ENCODE data around the gene CCDC178.
A peak's percentile ranks its signal among the peaks of the same experiment; 100 is the strongest.

Gene CCDC178

DNA sequence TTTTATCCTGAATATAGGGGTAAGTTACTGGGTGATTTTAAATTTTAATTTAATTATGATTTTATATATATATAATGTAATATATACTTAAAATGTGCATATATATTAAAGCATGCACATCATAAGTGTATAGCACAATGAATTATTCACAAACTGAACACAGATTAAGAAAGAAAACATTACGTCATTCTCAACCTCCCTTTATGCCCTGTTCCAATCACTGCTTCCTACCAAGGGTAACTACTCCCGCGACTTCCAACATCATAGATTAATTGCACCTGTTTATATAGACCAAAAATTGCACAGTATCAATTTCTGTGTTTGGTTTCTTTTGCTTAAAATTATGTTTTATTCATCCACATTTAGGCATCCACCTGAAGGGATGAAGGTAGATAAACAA is 366.4 kb downstream of the CCDC178 start:
- no peaks in the 10 kb centered on the region for H3K9me3 ChIP-seq (ENCODE audit: insufficient read depth, low read depth, low read length)
- WGBS = 63% methylated on average over 3 of the region's 3 CpGs
- H3K36me3 ChIP-seq (ENCODE audit: insufficient read depth, low read length) = no peaks in the 10 kb centered on the region
- H3K4me1 ChIP-seq (ENCODE audit: insufficient read depth, low read length) = no peaks in the 10 kb centered on the region
- H3K9ac ChIP-seq (ENCODE audit: low read depth, low read length) = no peak overlapping the region
- H3K4me3 ChIP-seq (ENCODE audit: low read length) = no peak overlapping the region
- H3K27me3 ChIP-seq (ENCODE audit: insufficient read depth, low read length) = no peaks in the 10 kb centered on the region
- no peak overlapping the region for H3K27ac ChIP-seq (ENCODE audit: low read depth, low read length)

- H3K4me1 ChIP-seq (ENCODE audit: insufficient read depth, low read length) = no peaks in the 10 kb centered on the region
- H3K36me3 ChIP-seq (ENCODE audit: insufficient read depth, low read length) = no peaks in the 10 kb centered on the region
- no peak overlapping the region for H3K27ac ChIP-seq (ENCODE audit: low read depth, low read length)
- 94% methylated on average over 6 of the region's 6 CpGs for WGBS
- H3K4me3 ChIP-seq (ENCODE audit: low read length) = no peak overlapping the region
- H3K9me3 ChIP-seq (ENCODE audit: insufficient read depth, low read depth, low read length) = no peaks in the 10 kb centered on the region
- no peak overlapping the region for H3K9ac ChIP-seq (ENCODE audit: low read depth, low read length)
- H3K27me3 ChIP-seq (ENCODE audit: insufficient read depth, low read length) = no peaks in the 10 kb centered on the region
Measured at GRCh38 chr18:33062834-33063364, 377.6 kb downstream of the CCDC178 start.

GRCh38 chr18:33052886-33053285 is 387.6 kb downstream of the CCDC178 start:
- H3K4me3 ChIP-seq (ENCODE audit: low read length) = no peak overlapping the region
- no peak overlapping the region for H3K9ac ChIP-seq (ENCODE audit: low read depth, low read length)
- no peak overlapping the region for H3K27ac ChIP-seq (ENCODE audit: low read depth, low read length)
- no peaks in the 10 kb centered on the region for H3K4me1 ChIP-seq (ENCODE audit: insufficient read depth, low read length)
- WGBS = 94% methylated on average over 2 of the region's 2 CpGs
- H3K9me3 ChIP-seq (ENCODE audit: insufficient read depth, low read depth, low read length) = no peaks in the 10 kb centered on the region
- H3K36me3 ChIP-seq (ENCODE audit: insufficient read depth, low read length) = no peaks in the 10 kb centered on the region
- no peaks in the 10 kb centered on the region for H3K27me3 ChIP-seq (ENCODE audit: insufficient read depth, low read length)

DNA sequence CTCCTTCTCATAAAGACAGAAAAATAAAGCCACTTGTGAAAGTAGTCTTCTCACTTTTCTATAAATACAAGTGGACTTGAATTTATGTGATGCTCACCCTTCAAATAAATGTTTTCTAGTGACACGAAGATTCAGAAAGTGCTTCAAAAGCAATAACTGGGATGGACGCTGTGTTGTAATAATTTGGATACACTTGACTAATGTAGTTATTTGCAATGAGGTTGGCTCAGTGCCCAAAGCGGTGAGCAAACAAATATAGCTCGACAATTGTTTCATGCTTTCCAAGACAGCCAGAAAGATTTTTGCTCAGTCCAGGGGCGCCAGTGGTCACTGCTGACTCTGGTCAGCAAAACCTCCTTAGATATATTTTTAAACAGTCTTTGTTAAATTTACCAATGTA is 389.1 kb downstream of the CCDC178 start:
- Histone ChIP-seq H3K9ac (ENCODE audit: low read depth, low read length) (no peak overlapping the region), H3K4me3 (ENCODE audit: low read length) (no peak overlapping the region), H3K27ac (ENCODE audit: low read depth, low read length) (no peak overlapping the region), H3K9me3 (ENCODE audit: insufficient read depth, low read depth, low read length) (no peaks in the 10 kb centered on the region), H3K36me3 (ENCODE audit: insufficient read depth, low read length) (no peaks in the 10 kb centered on the region), H3K27me3 (ENCODE audit: insufficient read depth, low read length) (no peaks in the 10 kb centered on the region), H3K4me1 (ENCODE audit: insufficient read depth, low read length) (no peaks in the 10 kb centered on the region)
- WGBS = 95% methylated on average over 5 of the region's 5 CpGs

GRCh38 chr18:33040213-33040612 is 400.3 kb downstream of the CCDC178 start:
- peaks cover 16% of the 10 kb centered on the region for H3K9me3 ChIP-seq (ENCODE audit: insufficient read depth, low read depth, low read length)
- no peak overlapping the region for H3K9ac ChIP-seq (ENCODE audit: low read depth, low read length)
- no peaks in the 10 kb centered on the region for H3K36me3 ChIP-seq (ENCODE audit: insufficient read depth, low read length)
- H3K27me3 ChIP-seq (ENCODE audit: insufficient read depth, low read length) = no peaks in the 10 kb centered on the region
- H3K27ac ChIP-seq (ENCODE audit: low read depth, low read length) = no peak overlapping the region
- H3K4me3 ChIP-seq (ENCODE audit: low read length) = no peak overlapping the region
- no peaks in the 10 kb centered on the region for H3K4me1 ChIP-seq (ENCODE audit: insufficient read depth, low read length)

GRCh38 chr18:33034945-33035344 is 405.6 kb downstream of the CCDC178 start:
- no peak overlapping the region for H3K4me3 ChIP-seq (ENCODE audit: low read length)
- H3K4me1 ChIP-seq (ENCODE audit: insufficient read depth, low read length) = no peaks in the 10 kb centered on the region
- no peak overlapping the region for H3K27ac ChIP-seq (ENCODE audit: low read depth, low read length)
- H3K9me3 ChIP-seq (ENCODE audit: insufficient read depth, low read depth, low read length) = peaks cover 6% of the 10 kb centered on the region; the same call in 1 of the 2 replicates
- H3K27me3 ChIP-seq (ENCODE audit: insufficient read depth, low read length) = no peaks in the 10 kb centered on the region
- no peak overlapping the region for H3K9ac ChIP-seq (ENCODE audit: low read depth, low read length)
- no peaks in the 10 kb centered on the region for H3K36me3 ChIP-seq (ENCODE audit: insufficient read depth, low read length)

DNA sequence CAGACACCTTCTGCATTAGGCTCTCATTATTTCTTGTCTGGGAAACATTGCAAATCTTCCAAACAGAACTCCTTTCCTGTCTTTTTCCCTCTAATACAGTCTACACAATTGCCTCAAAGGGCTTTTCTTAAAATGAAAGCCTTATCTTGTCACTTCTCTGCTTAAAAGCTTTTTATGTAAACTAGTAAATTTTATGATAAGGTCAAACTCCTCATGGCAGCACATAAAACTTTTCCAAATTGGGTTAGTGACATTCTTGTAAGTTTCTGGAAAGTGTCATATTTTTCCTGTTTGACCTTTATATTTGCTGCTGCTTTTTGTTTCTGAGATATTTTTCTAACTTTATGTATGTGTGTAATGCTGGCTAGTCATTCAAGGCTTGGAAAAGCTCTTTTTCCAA is 406.3 kb downstream of the CCDC178 start:
- Histone ChIP-seq H3K9me3 (ENCODE audit: insufficient read depth, low read depth, low read length) (no peaks in the 10 kb centered on the region; the same call in 1 of the 2 replicates), H3K4me3 (ENCODE audit: low read length) (no peak overlapping the region), H3K36me3 (ENCODE audit: insufficient read depth, low read length) (no peaks in the 10 kb centered on the region), H3K27ac (ENCODE audit: low read depth, low read length) (no peak overlapping the region), H3K4me1 (ENCODE audit: insufficient read depth, low read length) (no peaks in the 10 kb centered on the region), H3K27me3 (ENCODE audit: insufficient read depth, low read length) (no peaks in the 10 kb centered on the region), H3K9ac (ENCODE audit: low read depth, low read length) (no peak overlapping the region)

DNA sequence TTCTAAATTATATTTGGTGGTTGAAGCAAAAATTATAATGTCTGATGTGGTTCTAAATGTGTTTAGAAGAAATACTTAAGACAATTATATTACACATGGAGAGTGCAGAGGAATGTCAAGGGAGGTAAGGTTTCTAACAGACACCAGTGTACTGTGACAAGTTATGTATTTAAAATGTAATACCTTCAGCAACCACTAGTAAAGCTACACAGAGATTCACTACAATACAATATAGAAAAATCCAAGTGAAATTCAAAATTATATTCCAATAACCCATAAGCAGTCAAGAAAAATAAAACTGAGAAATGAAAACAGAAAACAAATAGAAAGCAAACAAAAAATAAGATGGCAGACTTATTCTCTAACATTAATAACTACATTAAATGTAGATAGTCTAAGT is 418.2 kb downstream of the CCDC178 start:
- no peaks in the 10 kb centered on the region for H3K4me1 ChIP-seq (ENCODE audit: insufficient read depth, low read length)
- H3K9ac ChIP-seq (ENCODE audit: low read depth, low read length) = no peak overlapping the region
- no peaks in the 10 kb centered on the region for H3K36me3 ChIP-seq (ENCODE audit: insufficient read depth, low read length)
- no peaks in the 10 kb centered on the region for H3K27me3 ChIP-seq (ENCODE audit: insufficient read depth, low read length)
- H3K4me3 ChIP-seq (ENCODE audit: low read length) = no peak overlapping the region
- no peaks in the 10 kb centered on the region for H3K9me3 ChIP-seq (ENCODE audit: insufficient read depth, low read depth, low read length)
- H3K27ac ChIP-seq (ENCODE audit: low read depth, low read length) = no peak overlapping the region

GRCh38 chr18:33020877-33021276 is 419.6 kb downstream of the CCDC178 start:
- Histone ChIP-seq H3K27ac (ENCODE audit: low read depth, low read length) (no peak overlapping the region), H3K4me1 (ENCODE audit: insufficient read depth, low read length) (no peaks in the 10 kb centered on the region), H3K4me3 (ENCODE audit: low read length) (no peak overlapping the region), H3K9ac (ENCODE audit: low read depth, low read length) (no peak overlapping the region), H3K9me3 (ENCODE audit: insufficient read depth, low read depth, low read length) (no peaks in the 10 kb centered on the region), H3K36me3 (ENCODE audit: insufficient read depth, low read length) (no peaks in the 10 kb centered on the region), H3K27me3 (ENCODE audit: insufficient read depth, low read length) (no peaks in the 10 kb centered on the region)
- 89% methylated on average over 2 of the region's 2 CpGs for WGBS

DNA sequence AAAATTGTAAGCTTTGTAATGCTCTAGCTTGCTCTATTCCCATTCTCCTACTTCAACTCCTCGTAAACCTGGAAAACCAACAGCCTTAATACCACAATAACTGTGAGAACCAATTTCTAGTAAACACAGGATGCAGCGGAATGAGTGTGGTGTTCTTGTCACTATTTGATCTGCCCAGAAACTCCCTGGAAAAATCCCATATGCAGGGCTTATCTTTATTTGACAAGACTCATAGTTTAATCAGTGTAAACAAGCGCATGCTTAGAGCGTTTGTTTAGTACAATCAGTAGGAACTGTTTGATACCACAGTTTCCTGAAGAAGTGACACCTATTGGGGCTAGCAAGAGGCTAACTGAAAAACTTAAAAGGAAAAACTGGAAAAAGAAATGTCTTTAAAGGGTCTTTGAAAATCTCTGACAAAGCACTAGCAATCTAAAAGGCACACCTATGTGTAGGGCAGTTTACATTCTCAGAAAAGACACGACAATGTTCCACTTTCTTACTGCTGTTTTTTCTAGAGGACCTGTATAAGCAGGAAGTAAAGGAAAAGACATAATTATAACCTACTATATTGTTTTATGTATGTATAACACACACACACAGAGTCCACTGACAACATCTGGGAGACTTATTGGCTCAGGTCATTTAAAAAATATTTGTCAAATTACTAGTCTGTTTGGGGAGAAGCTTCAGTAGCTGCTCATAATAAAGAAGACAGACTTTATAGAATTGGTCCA is 426.3 kb downstream of the CCDC178 start:
- WGBS = 96% methylated on average over 4 of the region's 5 CpGs
- H3K27ac ChIP-seq (ENCODE audit: low read depth, low read length) = no peak overlapping the region
- no peaks in the 10 kb centered on the region for H3K36me3 ChIP-seq (ENCODE audit: insufficient read depth, low read length)
- no peaks in the 10 kb centered on the region for H3K9me3 ChIP-seq (ENCODE audit: insufficient read depth, low read depth, low read length)
- peaks cover 17% of the 10 kb centered on the region for H3K4me1 ChIP-seq (ENCODE audit: insufficient read depth, low read length)
- no peak overlapping the region for H3K4me3 ChIP-seq (ENCODE audit: low read length)
- H3K9ac ChIP-seq (ENCODE audit: low read depth, low read length) = no peak overlapping the region
- H3K27me3 ChIP-seq (ENCODE audit: insufficient read depth, low read length) = no peaks in the 10 kb centered on the region

DNA sequence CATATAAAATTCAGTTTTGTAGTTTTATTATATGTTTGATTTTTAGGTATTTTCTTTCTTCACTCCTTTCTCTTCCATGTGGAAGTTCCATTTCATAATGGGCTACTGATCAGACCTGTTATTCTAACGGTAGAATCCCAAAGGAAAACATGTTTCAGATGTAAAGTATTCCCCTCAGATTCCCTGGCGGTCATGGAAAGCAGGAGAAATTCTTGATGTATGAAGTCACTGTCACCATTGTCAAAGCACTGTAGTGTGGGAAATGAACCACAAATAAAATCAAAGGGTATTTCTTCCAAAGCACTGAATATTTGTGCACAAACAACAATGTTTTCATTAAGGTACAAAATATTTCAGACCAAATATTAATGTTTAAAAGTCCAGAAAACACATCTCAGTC is 430.4 kb downstream of the CCDC178 start:
- no peaks in the 10 kb centered on the region for H3K36me3 ChIP-seq (ENCODE audit: insufficient read depth, low read length)
- H3K9ac ChIP-seq (ENCODE audit: low read depth, low read length) = no peak overlapping the region
- no peaks in the 10 kb centered on the region for H3K27me3 ChIP-seq (ENCODE audit: insufficient read depth, low read length)
- no peak overlapping the region for H3K4me3 ChIP-seq (ENCODE audit: low read length)
- H3K4me1 ChIP-seq (ENCODE audit: insufficient read depth, low read length) = peaks cover 21% of the 10 kb centered on the region
- 48% methylated on average over 2 of the region's 2 CpGs for WGBS
- H3K9me3 ChIP-seq (ENCODE audit: insufficient read depth, low read depth, low read length) = no peaks in the 10 kb centered on the region
- H3K27ac ChIP-seq (ENCODE audit: low read depth, low read length) = peak overlapping the region; percentile 21; the same call in 1 of the 2 replicates

- no peak overlapping the region for H3K27ac ChIP-seq (ENCODE audit: low read depth, low read length)
- no peaks in the 10 kb centered on the region for H3K27me3 ChIP-seq (ENCODE audit: insufficient read depth, low read length)
- no peak overlapping the region for H3K9ac ChIP-seq (ENCODE audit: low read depth, low read length)
- H3K4me3 ChIP-seq (ENCODE audit: low read length) = no peak overlapping the region
- no peaks in the 10 kb centered on the region for H3K4me1 ChIP-seq (ENCODE audit: insufficient read depth, low read length)
- H3K9me3 ChIP-seq (ENCODE audit: insufficient read depth, low read depth, low read length) = no peaks in the 10 kb centered on the region
- 93% methylated on average over 1 of the region's 1 CpG for whole genome bisulfite sequencing
- no peaks in the 10 kb centered on the region for H3K36me3 ChIP-seq (ENCODE audit: insufficient read depth, low read length)
Measured at GRCh38 chr18:32998921-32999320, 441.6 kb downstream of the CCDC178 start.
